Spinal cord (tissue), 10 donors: ENCODE data around the gene PRPF18. TPM values are rescaled to one million over a fixed set of nuclear protein-coding genes. Genes with fewer than 3 reads are reported as not detected.
"Not testable (repeated sequence)": the region's sequence is repeated elsewhere in the genome, so short reads cannot be mapped to it uniquely, and the experiment has no call there.

Source experiments
- DNase-seq, 6 donors: peaks; one replicate each; pipeline versions ENCODE4 v3.0.0 to v3.0.0-alpha.2; 2013 to 2015; ENCODE audit warnings: low spot score in 6 of 6, low read depth in 4 of 6
- H3K27ac ChIP-seq: one replicate; pipeline ENCODE4 v1.5.1; 2013; ENCODE audit warnings: low read depth, low read length, control low read depth
- H3K27me3 ChIP-seq: one replicate; pipeline ENCODE4 v1.6.1; 2013; ENCODE audit warnings: low read length; ENCODE audit not compliant: control insufficient read depth, insufficient read depth
- H3K36me3 ChIP-seq: one replicate; pipeline ENCODE4 v1.6.1; 2013; ENCODE audit warnings: low read length; ENCODE audit not compliant: control insufficient read depth, insufficient read depth
- H3K4me1 ChIP-seq: one replicate; pipeline ENCODE4 v1.6.1; 2013; ENCODE audit warnings: low read length; ENCODE audit not compliant: control insufficient read depth, insufficient read depth
- H3K4me3 ChIP-seq: one replicate; pipeline ENCODE4 v1.5.1; 2013; ENCODE audit warnings: low read depth, low read length, control low read depth
- H3K9me3 ChIP-seq: one replicate; pipeline ENCODE4 v1.6.1; 2013; ENCODE audit warnings: low read length; ENCODE audit not compliant: control insufficient read depth, insufficient read depth
- WGBS: methylation state at CpG from one replicate; pipeline ENCODE4 v1.1.5; 2013; ENCODE audit warnings: missing lambda C conversion rate; ENCODE audit not compliant: insufficient coverage; 5-methylcytosine and 5-hydroxymethylcytosine counted together
- long read RNA-seq, 4 donors: transcript quantifications; one replicate each; lab custom pipeline, GENCODE V29; 2026
- polyA plus RNA-seq, 2 donors: library from polyadenylated mRNA; unstranded; fragments of 120-200 nt; gene quantifications; one replicate each; pipeline ENCODE4 v1.2.1, GENCODE V29; 2013; ENCODE audit not compliant: insufficient read length in 2 of 2
- total RNA-seq, 2 donors: library from RNA; depleted of rRNA in 1 of 2; stranded (reverse); fragments of 120-200 nt in 1 of 2; fragments of >200 nt in 1 of 2; gene quantifications; one replicate each; pipeline versions ENCODE4 v1.2.3 to v1.2.4, GENCODE V29; 2013 to 2014
- donor health status: healthy.

The PRPF18 gene, protein sequence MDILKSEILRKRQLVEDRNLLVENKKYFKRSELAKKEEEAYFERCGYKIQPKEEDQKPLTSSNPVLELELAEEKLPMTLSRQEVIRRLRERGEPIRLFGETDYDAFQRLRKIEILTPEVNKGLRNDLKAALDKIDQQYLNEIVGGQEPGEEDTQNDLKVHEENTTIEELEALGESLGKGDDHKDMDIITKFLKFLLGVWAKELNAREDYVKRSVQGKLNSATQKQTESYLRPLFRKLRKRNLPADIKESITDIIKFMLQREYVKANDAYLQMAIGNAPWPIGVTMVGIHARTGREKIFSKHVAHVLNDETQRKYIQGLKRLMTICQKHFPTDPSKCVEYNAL
- total RNA-seq (10 to 100 TPM; 32.7 to 34.7 TPM), polyA plus RNA-seq (10 to 100 TPM; 17.8 to 21.5 TPM)
- long read RNA-seq, donor 1, transcript PRPF18-202 (10 exons, 1,717 nt) = major isoform, 16 of 16 reads
- long read RNA-seq, donor 1, partial matches to known transcripts = 0 of 16 reads
- long read RNA-seq, donor 1, other reads (novel, unspliced or antisense) = 0 of 16 reads
- long read RNA-seq, donor 2, transcript PRPF18-202 (10 exons, 1,717 nt) = major isoform, 6 of 6 reads
- long read RNA-seq, donor 2, partial matches to known transcripts = 0 of 6 reads
- long read RNA-seq, donor 2, other reads (novel, unspliced or antisense) = 0 of 6 reads
- long read RNA-seq, donor 3, partial matches to known transcripts = 0 of 4 reads
- long read RNA-seq, donor 3, other reads (novel, unspliced or antisense) = 0 of 4 reads
- long read RNA-seq, donor 4, transcript PRPF18-202 (10 exons, 1,717 nt) = major isoform, 7 of 7 reads
- long read RNA-seq, donor 4, partial matches to known transcripts = 0 of 7 reads
- long read RNA-seq, donor 4, other reads (novel, unspliced or antisense) = 0 of 7 reads

DNA sequence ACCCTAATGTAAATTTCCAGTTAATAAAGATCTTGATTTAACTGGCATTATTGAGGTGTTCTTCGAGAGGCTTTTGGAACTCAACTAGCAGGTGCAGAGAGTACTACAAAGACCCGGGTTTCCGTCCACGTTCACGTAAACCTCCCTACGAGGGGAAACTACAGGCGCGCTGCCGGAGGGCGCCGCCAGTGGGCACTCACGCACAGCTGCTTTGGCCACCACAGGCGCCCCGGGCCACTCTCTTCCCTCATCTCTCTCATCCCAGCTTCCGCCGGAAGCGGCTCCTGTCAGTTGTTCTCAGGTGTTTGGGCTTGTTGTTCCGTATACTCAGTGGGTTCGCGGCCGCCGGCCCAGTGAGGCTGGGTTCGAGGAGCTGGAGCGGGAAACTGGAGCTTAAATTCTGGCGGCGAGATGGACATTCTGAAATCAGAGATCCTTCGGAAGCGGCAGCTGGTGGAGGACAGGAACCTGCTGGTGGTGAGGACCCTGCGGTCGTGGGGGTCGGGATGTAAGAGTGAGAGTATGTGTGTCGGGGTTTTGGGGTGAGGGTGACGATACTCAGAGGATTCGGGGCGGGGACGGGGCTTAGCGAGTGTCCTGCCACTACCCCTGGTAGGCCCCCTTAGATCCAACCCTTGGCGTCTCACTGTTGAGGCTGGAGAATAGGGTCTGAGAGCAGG lies at the start of gene PRPF18:
Gene PRPF18 (plus strand): TSS at position 290 of the 680 bp plus-strand sequence. CDS start 122 bp downstream, at position 412.
- Histone ChIP-seq H3K4me3 (peak within 1 kb of the TSS; percentile 99), H3K27ac (peak within 1 kb of the TSS; percentile 33), H3K36me3 (no peaks in the 10 kb centered on the region), H3K27me3 (peaks cover 6% of the 10 kb centered on the region), H3K9me3 (no peaks in the 10 kb centered on the region), H3K4me1 (peaks cover 16% of the 10 kb centered on the region)
- WGBS = under 1% methylated on average over 33 of the region's 38 CpGs
- DNase-seq = peak; percentile 75 to 98 (median 90)

DNA sequence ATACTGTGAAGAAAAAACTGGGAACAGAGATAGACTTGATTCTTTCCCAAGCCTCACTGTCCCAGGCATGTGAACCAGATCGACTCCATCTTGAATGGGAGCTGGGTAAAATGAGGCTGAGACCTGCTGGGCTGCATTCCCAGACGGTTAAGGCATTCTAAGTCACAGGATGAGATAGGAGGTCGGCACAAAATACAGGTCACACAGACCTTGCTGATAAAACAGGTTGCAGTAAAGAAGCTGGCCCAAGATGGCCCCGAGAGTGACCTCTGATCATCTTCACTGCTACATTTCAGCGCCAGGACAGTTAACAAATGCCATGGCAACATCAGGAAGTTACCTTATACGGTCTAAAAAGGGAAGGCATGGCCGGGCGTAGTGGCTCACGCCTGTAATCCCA lies 48.8 kb upstream of the PRPF18 start:
- H3K4me3 ChIP-seq, H3K27ac ChIP-seq, DNase-seq, H3K9me3 ChIP-seq, H3K36me3 ChIP-seq, H3K4me1 ChIP-seq, H3K27me3 ChIP-seq: not testable (repeated sequence)
- WGBS = 91% methylated on average over 9 of the region's 9 CpGs

DNA sequence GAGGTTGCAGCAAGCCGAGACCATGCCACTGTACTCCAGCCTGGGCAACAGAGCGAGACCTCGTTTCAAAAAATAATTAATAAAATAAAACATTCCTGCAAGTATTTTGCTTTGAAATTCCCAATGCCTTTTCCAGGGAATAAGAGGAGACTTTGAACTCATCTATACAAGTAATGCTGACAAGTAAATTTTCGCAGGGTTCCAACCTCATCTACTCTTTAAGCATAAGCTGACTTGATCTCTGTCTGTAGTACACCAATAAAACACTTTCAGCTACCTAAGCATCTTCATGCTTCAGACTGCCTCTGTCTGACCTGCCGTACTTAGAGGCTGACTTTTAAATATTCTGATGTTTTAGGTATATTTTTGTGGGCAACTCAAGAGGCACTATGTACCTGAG lies 44.2 kb upstream of the PRPF18 start:
- Histone ChIP-seq H3K9me3 (no peaks in the 10 kb centered on the region), H3K4me3 (no peak overlapping the region), H3K27ac (no peak overlapping the region), H3K27me3 (no peaks in the 10 kb centered on the region), H3K4me1 (no peaks in the 10 kb centered on the region), H3K36me3 (no peaks in the 10 kb centered on the region)
- no CpG with 5 or more reads among the region's 5 CpGs for whole genome bisulfite sequencing
- no peak for DNase-seq

DNA sequence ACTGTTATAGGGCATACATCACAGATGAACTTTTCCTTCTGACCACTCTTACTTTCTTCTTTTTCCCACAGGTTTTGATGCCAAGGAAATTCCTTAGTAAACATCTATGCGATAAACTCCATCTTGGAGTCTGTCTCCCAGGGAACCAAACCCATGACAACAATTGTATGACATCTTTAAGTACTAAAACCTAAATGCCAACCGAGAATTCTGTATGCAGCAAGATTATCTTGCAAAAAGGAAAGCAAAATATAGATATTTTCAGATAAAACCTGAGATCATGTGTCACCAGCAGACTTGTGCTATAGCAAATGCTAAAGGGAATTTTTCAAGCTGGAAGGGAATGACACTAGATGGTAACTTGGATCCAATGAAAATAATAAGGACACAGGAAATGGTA lies 36.0 kb upstream of the PRPF18 start:
- Histone ChIP-seq H3K4me3 (no peak overlapping the region), H3K9me3 (peaks cover 3% of the 10 kb centered on the region), H3K27ac (no peak overlapping the region), H3K36me3 (no peaks in the 10 kb centered on the region), H3K4me1 (no peaks in the 10 kb centered on the region), H3K27me3 (no peaks in the 10 kb centered on the region)
- WGBS = no CpG with 5 or more reads among the region's 2 CpGs
- no peak for DNase-seq

DNA sequence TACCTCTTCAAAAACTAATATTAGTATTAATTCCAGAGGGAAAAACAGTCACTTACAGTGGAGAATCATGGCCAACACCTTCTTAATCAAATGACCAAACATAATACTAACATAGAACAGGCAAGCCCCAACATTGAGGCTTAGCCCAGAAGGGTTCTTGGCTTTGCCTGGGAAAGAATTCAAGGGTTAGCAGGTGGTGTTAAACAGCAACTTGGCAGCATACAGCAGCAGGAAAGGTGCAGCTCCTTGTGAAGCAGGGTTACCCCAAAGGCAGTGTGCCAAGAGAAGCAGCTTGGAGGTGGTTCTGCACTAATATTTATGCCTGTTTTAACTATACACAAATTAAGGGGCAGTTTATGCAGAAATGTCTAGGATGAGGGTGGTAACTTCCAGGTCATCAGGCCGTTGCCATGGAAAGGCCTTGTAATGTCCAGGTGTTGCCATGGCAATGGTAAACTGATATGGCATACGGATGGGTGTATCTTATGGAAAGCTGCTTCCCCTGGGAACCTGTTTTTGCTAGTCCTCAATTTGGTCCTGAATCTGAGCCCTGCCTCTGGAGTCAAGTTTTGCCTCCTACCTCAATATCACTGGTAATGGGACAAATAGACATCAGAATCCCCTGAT lies 30.8 kb upstream of the PRPF18 start:
- Histone ChIP-seq H3K27ac (no peak overlapping the region), H3K4me3 (no peak overlapping the region), H3K4me1 (no peaks in the 10 kb centered on the region), H3K9me3 (no peaks in the 10 kb centered on the region), H3K36me3 (no peaks in the 10 kb centered on the region), H3K27me3 (no peaks in the 10 kb centered on the region)
- peak in 2 of 6 donors; percentile 5 to 47 for DNase-seq
- WGBS = 50% methylated on average over 2 of the region's 2 CpGs

DNA sequence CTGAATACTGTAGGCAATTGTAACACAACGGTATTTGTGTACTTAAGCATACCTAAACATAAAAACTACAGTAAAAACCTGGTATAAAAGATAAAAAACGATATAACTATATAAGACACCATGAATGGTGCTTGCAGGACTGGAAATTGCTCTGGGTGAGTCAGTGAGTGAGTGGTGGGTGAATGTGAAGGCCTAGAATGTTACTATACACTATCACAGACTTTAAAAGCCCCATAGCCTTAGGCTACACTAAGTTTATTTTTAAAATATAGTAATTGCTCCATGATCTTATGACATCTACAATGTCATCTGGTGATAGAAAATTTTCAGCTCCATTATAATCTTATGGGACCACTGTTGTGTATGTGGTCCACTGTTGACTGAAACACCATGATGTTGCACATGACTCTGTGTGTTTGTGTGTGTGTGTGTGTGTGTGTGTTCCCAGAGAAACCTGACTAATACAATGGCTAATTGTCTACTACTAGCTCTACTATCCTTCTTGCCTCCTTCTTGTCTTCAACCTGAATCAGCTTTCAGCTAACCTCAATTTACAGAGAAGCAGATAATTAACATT lies 27.6 kb upstream of the PRPF18 start:
- Histone ChIP-seq H3K27ac (no peak overlapping the region), H3K36me3 (no peaks in the 10 kb centered on the region), H3K27me3 (no peaks in the 10 kb centered on the region), H3K9me3 (no peaks in the 10 kb centered on the region), H3K4me1 (no peaks in the 10 kb centered on the region), H3K4me3 (no peak overlapping the region)
- DNase-seq = no peak
- no CpG with 5 or more reads among the region's 2 CpGs for WGBS

DNA sequence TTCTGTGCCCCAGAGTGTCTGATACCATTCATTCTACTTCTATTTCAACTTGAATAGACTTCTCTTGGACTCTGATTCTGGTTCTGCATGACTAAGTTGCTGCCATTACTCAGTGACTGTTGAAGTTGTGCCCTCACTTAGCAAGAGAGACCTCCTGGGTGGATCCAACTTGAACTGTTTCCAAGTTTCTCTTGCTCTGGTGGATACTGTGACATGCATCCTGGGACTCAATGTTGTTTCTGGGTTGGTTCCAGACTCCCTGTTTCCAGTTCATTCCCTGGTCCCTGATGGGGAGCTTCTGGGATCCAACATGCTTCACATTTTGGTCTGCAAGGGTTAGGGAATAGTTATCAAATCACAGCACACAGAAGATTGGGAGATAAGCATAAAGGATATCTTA lies 26.2 kb upstream of the PRPF18 start:
- peaks cover 2% of the 10 kb centered on the region for H3K9me3 ChIP-seq
- H3K4me3 ChIP-seq = no peak overlapping the region
- peak in 4 of 6 donors; percentile 0 to 57 (median 26) for DNase-seq
- H3K4me1 ChIP-seq = no peaks in the 10 kb centered on the region
- H3K27ac ChIP-seq = no peak overlapping the region
- no peaks in the 10 kb centered on the region for H3K27me3 ChIP-seq
- H3K36me3 ChIP-seq = no peaks in the 10 kb centered on the region

DNA sequence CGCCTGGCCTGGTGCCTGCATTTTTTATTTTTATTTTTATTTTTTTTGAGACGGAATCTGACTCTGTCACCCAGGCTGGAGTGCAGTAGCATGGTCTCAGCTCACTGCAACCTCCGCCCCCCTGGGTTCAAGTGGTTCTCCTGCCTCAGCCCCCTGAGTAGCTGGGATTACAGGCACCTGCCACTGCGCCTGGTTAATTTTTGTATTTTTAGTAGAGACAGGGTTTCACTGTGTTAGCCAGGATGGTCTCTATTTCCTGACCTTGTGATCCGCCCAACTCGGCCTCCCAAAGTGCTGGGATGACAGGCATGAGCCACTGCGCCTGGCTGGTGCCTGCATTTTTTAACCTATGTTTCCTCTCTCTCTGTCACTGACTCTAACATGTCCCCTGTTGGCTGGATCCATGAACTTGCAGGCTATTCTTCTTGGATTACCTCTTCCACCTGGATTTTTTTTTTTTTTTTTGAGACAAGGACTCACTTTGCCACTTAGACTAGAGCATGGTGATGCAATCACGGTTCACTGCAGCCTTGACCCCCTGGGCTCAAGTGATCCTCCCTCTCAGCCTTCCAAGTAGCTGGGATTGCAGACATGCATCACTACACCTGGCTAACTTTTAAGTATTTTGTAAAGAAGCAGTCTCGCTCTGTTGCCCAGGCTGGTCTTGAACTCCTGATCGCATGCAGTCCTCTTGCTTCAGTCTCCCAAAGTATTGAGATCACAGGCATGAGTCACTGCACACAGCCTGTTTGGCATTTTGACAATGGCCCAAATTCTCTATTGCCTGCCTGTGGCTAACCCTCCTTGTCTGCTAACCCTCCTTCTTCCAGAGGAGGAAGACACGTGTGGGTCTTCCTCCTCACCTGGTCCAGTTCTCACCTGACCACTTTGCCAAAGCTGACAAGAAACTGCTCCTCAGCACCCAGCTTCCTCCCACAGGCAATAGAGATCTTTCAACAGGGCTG lies 23.0 kb upstream of the PRPF18 start:
- DNase-seq = no peak
- 98% methylated on average over 11 of the region's 11 CpGs for WGBS
- peaks cover 2% of the 10 kb centered on the region for H3K9me3 ChIP-seq
- no peaks in the 10 kb centered on the region for H3K36me3 ChIP-seq
- no peaks in the 10 kb centered on the region for H3K4me1 ChIP-seq
- no peak overlapping the region for H3K27ac ChIP-seq
- no peak overlapping the region for H3K4me3 ChIP-seq
- no peaks in the 10 kb centered on the region for H3K27me3 ChIP-seq
